SK-N-SH treated with all-trans-retinoic acid at 6 μM for 48 hours (cell line): ENCODE measurements around the gene ASCL1.

Experiments used
- ATAC-seq: fragments of 200-7000 bp; cut with Tn5 transposase; 3 replicates; pipeline ENCODE4 v1.9.1; 2020; ENCODE audit warnings: mild to moderate bottlenecking, moderate library complexity
- ARNTL ChIP-seq: fragments of 450-650 bp; formaldehyde crosslinking; IDR thresholded peaks from 2 replicates; pipeline ENCODE4 v1.5.0; 2020; ENCODE audit warnings: low read depth, mild to moderate bottlenecking, moderate library complexity, borderline replicate concordance
- BACH2 ChIP-seq: fragments of 250-450 bp; sonication (Bioruptor Pico); IDR thresholded peaks from 2 replicates; pipeline ENCODE4 v1.9.0; 2021; ENCODE audit warnings: mild to moderate bottlenecking, borderline replicate concordance
- CSDC2 ChIP-seq: fragments of 250-450 bp; sonication (Bioruptor Pico); IDR thresholded peaks from 2 replicates; pipeline ENCODE4 v1.5.0; 2020; ENCODE audit warnings: mild to moderate bottlenecking, moderate library complexity
- ESRRG ChIP-seq: fragments of 250-450 bp; sonication (Bioruptor Pico); IDR thresholded peaks from 2 replicates; pipeline ENCODE4 v1.6.1; 2021; ENCODE audit warnings: mild to moderate bottlenecking
- GLIS3 ChIP-seq: fragments of 250-450 bp; sonication (Bioruptor Pico); IDR thresholded peaks from 2 replicates; pipeline ENCODE4 v1.5.0; 2020; ENCODE audit warnings: mild to moderate bottlenecking, moderate library complexity
- ISL1 ChIP-seq: fragments of 250-450 bp; sonication (Bioruptor Pico); IDR thresholded peaks from 2 replicates; pipeline ENCODE4 v2.1.2; 2022; ENCODE audit warnings: mild to moderate bottlenecking, moderate library complexity
- OSR1 ChIP-seq: fragments of 250-450 bp; sonication (Bioruptor Pico); IDR thresholded peaks from 2 replicates; pipeline ENCODE4 v1.8.0; 2022; ENCODE audit warnings: moderate library complexity, mild to moderate bottlenecking, inconsistent platforms
- PPARA ChIP-seq: fragments of 250-450 bp; sonication (Bioruptor Pico); IDR thresholded peaks from 2 replicates; pipeline ENCODE4 v1.5.0; 2020; ENCODE audit warnings: mild to moderate bottlenecking, borderline replicate concordance
- RARB ChIP-seq: fragments of 250-450 bp; sonication (Bioruptor Pico); IDR thresholded peaks from 2 replicates; pipeline ENCODE4 v1.8.0; 2021; ENCODE audit warnings: mild to moderate bottlenecking, moderate library complexity
- SNAI2 ChIP-seq: fragments of 250-450 bp; sonication (Bioruptor Pico); IDR thresholded peaks from 2 replicates; pipeline ENCODE4 v1.5.0; 2020; ENCODE audit warnings: mild to moderate bottlenecking, moderate library complexity
- TCF4 ChIP-seq: fragments of 250-450 bp; sonication (Bioruptor Pico); IDR thresholded peaks from 2 replicates; pipeline ENCODE4 v1.8.0; 2021; ENCODE audit warnings: mild to moderate bottlenecking, moderate library complexity, borderline replicate concordance
- TOX ChIP-seq: fragments of 250-450 bp; sonication (Bioruptor Pico); IDR thresholded peaks from 2 replicates; pipeline ENCODE4 v1.8.0; 2021; ENCODE audit warnings: mild to moderate bottlenecking, moderate library complexity, borderline replicate concordance
- ZC3H10 ChIP-seq: fragments of 250-450 bp; sonication (Bioruptor Pico); IDR thresholded peaks from 2 replicates; pipeline ENCODE4 v1.5.1; 2021; ENCODE audit warnings: mild to moderate bottlenecking, moderate library complexity
- ZFP3 ChIP-seq: fragments of 250-450 bp; sonication (Bioruptor Pico); IDR thresholded peaks from 2 replicates; pipeline ENCODE4 v1.5.0; 2020; ENCODE audit warnings: mild to moderate bottlenecking, moderate library complexity
- ZFP30 ChIP-seq: fragments of 450-650 bp; formaldehyde crosslinking; IDR thresholded peaks from 2 replicates; pipeline ENCODE4 v1.5.0; 2022; ENCODE audit warnings: mild to moderate bottlenecking, moderate library complexity
- ZNF565 ChIP-seq: fragments of 450-650 bp; formaldehyde crosslinking; conservative IDR thresholded peaks from 2 replicates; pipeline ENCODE4 v1.5.0; 2020; ENCODE audit warnings: low read depth, mild to moderate bottlenecking, moderate library complexity
- ZNF70 ChIP-seq: fragments of 450-650 bp; formaldehyde crosslinking; IDR thresholded peaks from 2 replicates; pipeline ENCODE4 v1.5.0; 2020; ENCODE audit warnings: mild to moderate bottlenecking, moderate library complexity
- ZNF8 ChIP-seq: fragments of 450-650 bp; formaldehyde crosslinking; IDR thresholded peaks from 2 replicates; pipeline ENCODE4 v1.5.0; 2020; ENCODE audit warnings: mild to moderate bottlenecking, moderate library complexity
- TF ChIP-seq, protein P1 (sequence below): fragments of 250-450 bp; sonication (Bioruptor Pico); IDR thresholded peaks from 2 replicates; pipeline ENCODE4 v1.5.1; 2020; ENCODE audit warnings: low read depth, mild to moderate bottlenecking, moderate library complexity
- TF ChIP-seq, protein P2 (sequence below): fragments of 250-450 bp; sonication (Bioruptor Pico); IDR thresholded peaks from 2 replicates; pipeline ENCODE4 v1.8.0; 2021; ENCODE audit warnings: low read depth, mild to moderate bottlenecking, moderate library complexity, borderline replicate concordance
- TF ChIP-seq, protein P3 (sequence below): fragments of 250-450 bp; sonication (Bioruptor Pico); IDR thresholded peaks from 2 replicates; pipeline ENCODE4 v1.5.0; 2020; ENCODE audit warnings: mild to moderate bottlenecking, moderate library complexity
- TF ChIP-seq, protein P4 (sequence below): fragments of 250-450 bp; sonication (Bioruptor Pico); IDR thresholded peaks from 2 replicates; pipeline ENCODE4 v1.5.1; 2021; ENCODE audit warnings: mild to moderate bottlenecking, moderate library complexity

Gene ASCL1

DNA sequence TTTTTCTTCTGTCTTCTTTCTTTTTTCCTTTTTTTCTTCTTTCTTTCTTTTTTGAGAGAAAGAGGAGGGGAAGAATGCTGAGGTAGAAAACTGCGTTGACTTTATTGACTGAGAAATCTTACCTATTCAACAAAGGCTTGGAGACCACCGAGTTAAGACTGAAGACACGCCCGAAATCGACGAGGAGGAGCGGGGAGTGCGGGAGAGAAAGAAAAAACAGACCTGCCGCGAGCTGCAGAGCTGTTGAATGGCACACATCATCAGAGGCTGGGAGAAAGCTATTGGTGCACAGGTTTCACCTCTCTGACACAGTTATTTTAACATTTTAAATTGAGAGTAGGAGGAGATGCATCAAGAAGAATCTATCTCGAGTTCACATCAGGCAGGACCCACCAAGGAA lies 5.1 kb downstream of the ASCL1 start:
- TF ChIP-seq ZNF8 (CRISPR knock-in tag) (no peak), GLIS3 (CRISPR knock-in tag) (no peak), CSDC2 (no peak), ARNTL (no peak), ZNF70 (CRISPR knock-in tag) (no peak), TCF4 (no peak), ISL1 (CRISPR knock-in tag) (no peak), ESRRG (no peak), PPARA (CRISPR knock-in tag) (no peak), TOX (CRISPR knock-in tag) (no peak), OSR1 (CRISPR knock-in tag) (no peak), ZFP3 (CRISPR knock-in tag) (no peak), BACH2 (no peak)
- TF ChIP-seq, protein P1, sequence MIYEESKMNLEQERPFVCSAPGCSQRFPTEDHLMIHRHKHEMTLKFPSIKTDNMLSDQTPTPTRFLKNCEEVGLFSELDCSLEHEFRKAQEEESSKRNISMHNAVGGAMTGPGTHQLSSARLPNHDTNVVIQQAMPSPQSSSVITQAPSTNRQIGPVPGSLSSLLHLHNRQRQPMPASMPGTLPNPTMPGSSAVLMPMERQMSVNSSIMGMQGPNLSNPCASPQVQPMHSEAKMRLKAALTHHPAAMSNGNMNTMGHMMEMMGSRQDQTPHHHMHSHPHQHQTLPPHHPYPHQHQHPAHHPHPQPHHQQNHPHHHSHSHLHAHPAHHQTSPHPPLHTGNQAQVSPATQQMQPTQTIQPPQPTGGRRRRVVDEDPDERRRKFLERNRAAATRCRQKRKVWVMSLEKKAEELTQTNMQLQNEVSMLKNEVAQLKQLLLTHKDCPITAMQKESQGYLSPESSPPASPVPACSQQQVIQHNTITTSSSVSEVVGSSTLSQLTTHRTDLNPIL, result no peak
- no peak for ATAC-seq

DNA sequence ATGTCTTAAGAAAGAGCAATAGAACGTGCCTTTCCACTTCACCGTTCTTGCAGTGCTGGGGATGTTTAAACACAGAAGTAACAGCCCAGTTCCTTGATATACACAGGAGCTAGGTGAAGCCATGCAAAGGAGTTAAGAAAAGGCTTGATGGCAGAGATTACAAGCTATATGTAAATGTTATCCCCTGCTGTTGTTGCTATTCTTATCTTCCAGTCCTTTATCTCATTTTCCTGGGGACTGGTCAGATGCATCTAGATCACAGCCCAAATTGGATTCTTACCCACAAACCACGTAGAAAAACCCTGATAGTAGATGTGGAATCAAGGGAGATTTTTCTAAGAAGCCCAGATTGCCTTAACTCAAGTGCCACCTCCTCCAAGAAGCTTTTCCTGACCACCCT lies 5.5 kb downstream of the ASCL1 start:
- no peak for TF ChIP-seq ZFP3 (CRISPR knock-in tag)
- no peak for TF ChIP-seq ZFP30
- TF ChIP-seq, protein P2, sequence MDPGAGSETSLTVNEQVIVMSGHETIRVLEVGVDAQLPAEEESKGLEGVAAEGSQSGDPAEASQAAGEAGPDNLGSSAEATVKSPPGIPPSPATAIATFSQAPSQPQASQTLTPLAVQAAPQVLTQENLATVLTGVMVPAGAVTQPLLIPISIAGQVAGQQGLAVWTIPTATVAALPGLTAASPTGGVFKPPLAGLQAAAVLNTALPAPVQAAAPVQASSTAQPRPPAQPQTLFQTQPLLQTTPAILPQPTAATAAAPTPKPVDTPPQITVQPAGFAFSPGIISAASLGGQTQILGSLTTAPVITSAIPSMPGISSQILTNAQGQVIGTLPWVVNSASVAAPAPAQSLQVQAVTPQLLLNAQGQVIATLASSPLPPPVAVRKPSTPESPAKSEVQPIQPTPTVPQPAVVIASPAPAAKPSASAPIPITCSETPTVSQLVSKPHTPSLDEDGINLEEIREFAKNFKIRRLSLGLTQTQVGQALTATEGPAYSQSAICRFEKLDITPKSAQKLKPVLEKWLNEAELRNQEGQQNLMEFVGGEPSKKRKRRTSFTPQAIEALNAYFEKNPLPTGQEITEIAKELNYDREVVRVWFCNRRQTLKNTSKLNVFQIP (CRISPR knock-in tag), result no peak
- TF ChIP-seq, protein P3, sequence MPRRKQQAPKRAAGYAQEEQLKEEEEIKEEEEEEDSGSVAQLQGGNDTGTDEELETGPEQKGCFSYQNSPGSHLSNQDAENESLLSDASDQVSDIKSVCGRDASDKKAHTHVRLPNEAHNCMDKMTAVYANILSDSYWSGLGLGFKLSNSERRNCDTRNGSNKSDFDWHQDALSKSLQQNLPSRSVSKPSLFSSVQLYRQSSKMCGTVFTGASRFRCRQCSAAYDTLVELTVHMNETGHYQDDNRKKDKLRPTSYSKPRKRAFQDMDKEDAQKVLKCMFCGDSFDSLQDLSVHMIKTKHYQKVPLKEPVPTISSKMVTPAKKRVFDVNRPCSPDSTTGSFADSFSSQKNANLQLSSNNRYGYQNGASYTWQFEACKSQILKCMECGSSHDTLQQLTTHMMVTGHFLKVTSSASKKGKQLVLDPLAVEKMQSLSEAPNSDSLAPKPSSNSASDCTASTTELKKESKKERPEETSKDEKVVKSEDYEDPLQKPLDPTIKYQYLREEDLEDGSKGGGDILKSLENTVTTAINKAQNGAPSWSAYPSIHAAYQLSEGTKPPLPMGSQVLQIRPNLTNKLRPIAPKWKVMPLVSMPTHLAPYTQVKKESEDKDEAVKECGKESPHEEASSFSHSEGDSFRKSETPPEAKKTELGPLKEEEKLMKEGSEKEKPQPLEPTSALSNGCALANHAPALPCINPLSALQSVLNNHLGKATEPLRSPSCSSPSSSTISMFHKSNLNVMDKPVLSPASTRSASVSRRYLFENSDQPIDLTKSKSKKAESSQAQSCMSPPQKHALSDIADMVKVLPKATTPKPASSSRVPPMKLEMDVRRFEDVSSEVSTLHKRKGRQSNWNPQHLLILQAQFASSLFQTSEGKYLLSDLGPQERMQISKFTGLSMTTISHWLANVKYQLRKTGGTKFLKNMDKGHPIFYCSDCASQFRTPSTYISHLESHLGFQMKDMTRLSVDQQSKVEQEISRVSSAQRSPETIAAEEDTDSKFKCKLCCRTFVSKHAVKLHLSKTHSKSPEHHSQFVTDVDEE (CRISPR knock-in tag), result no peak
- no peak for TF ChIP-seq PPARA (CRISPR knock-in tag)
- TF ChIP-seq BACH2, result no peak
- no peak for TF ChIP-seq TOX (CRISPR knock-in tag)
- TF ChIP-seq CSDC2, result no peak
- no peak for TF ChIP-seq ZNF565 (CRISPR knock-in tag)
- no peak for TF ChIP-seq TCF4
- no peak for ATAC-seq

DNA sequence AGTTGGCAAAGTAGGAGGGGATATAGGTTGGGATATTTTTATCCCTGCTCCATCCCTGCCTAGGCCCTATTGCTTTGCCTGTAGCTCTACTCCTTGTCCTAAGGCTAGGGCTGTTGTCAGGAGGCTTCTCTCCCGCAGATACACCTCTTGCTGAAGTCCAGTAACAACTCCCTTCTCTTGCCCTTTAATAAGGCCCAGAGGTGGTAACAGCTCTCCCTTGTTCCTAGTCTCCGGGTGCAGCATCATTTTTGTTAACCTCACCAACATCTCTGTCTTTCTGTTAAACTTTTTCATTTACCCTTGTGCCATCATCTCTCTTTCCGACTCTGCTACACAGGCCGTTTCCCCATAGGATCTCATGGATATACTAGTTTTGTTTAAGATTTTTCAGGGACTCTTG lies 6.3 kb downstream of the ASCL1 start:
- TF ChIP-seq, protein P2 (CRISPR knock-in tag), result no peak
- TF ChIP-seq ESRRG (no peak), ARNTL (no peak), SNAI2 (CRISPR knock-in tag) (no peak), ISL1 (CRISPR knock-in tag) (no peak), ZC3H10 (CRISPR knock-in tag) (no peak), RARB (no peak), CSDC2 (no peak), BACH2 (no peak), ZFP3 (CRISPR knock-in tag) (no peak), OSR1 (CRISPR knock-in tag) (no peak), ZFP30 (no peak), TOX (CRISPR knock-in tag) (no peak), ZNF8 (CRISPR knock-in tag) (no peak), GLIS3 (CRISPR knock-in tag) (no peak), PPARA (CRISPR knock-in tag) (no peak)
- TF ChIP-seq, protein P1, result no peak
- TF ChIP-seq, protein P4, sequence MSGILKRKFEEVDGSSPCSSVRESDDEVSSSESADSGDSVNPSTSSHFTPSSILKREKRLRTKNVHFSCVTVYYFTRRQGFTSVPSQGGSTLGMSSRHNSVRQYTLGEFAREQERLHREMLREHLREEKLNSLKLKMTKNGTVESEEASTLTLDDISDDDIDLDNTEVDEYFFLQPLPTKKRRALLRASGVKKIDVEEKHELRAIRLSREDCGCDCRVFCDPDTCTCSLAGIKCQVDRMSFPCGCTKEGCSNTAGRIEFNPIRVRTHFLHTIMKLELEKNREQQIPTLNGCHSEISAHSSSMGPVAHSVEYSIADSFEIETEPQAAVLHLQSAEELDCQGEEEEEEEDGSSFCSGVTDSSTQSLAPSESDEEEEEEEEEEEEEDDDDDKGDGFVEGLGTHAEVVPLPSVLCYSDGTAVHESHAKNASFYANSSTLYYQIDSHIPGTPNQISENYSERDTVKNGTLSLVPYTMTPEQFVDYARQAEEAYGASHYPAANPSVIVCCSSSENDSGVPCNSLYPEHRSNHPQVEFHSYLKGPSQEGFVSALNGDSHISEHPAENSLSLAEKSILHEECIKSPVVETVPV (CRISPR knock-in tag), result no peak
- ATAC-seq, result no peak
